Astrocyte (in vitro differentiated cells and primary cell): ENCODE data around the gene CCDC146.

Experiments used
- CTCF ChIP-seq: IDR thresholded peaks from 2 replicates; pipeline ENCODE4 v1.5.1; 2011; ENCODE audit warnings: low read depth, mild to moderate bottlenecking, inconsistent platforms, low read length, moderate library complexity; ENCODE audit not compliant: insufficient read depth
- EZH2 ChIP-seq: IDR thresholded peaks from 2 replicates; pipeline ENCODE4 v1.6.1; 2012; ENCODE audit warnings: mild to moderate bottlenecking, low read length, inconsistent platforms; ENCODE audit not compliant: insufficient read depth

- no peak for TF ChIP-seq EZH2
- TF ChIP-seq CTCF, result no peak
Measured at GRCh38 chr7:77306231-77307067, 184.0 kb downstream of the CCDC146 start.
